HG02884 (cell line): ENCODE results near the gene BMP7.

Experiments
- ATAC-seq: cut with Tn5 transposase; IDR thresholded peaks from one replicate; pipeline ENCODE4 v1.9.1; 2021; ENCODE audit warnings: mild to moderate bottlenecking, moderate library complexity; ENCODE audit not compliant: unreplicated experiment

Gene BMP7

DNA sequence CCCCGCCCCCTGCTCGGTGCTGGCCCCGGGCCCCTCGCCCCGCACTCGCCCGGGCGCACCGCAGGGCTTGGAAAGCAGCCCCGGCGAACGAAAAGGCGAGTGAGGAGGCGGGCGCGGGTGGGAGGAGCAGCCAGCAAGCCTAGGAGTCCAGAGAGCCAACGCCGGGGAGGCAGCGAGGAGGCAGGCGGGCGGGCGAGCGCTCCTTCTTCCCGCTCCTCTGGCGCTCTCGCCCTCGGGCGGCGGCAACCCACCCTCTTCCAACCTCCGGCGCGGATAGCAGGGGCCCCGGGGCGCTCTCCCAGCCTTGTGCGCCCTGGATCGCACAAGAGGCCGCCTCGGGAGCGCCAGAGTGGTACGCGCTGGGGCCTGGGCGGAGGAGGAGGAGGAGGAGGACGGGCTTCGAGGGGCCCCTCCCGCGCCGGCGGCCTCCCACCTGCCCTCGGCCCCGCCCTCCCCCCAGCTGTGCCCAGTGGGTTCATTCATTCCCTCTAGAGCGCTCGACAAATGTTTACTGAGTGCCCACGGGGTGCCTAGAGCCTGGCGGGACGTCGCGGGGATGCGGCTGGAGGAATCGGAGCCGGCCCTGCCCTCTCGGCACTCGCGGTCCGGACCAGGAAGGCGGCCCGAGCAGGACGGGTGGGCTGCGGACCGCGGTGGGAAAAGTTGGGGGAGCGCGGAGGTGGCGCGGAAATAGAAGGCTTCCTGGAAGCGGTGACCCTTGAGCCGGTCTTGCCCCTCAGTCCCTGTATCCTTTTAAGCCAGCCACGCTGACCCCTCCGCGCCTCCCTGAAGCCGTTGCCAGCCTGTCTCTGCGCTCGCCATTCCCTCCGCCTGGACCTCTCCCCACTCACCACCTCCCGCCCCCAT is at the start of gene BMP7:
Gene BMP7, minus strand, starts transcription at position 351 of the 867 bp plus-strand sequence. CDS start 519 bp downstream, outside the sequence.
- no peak for ATAC-seq

DNA sequence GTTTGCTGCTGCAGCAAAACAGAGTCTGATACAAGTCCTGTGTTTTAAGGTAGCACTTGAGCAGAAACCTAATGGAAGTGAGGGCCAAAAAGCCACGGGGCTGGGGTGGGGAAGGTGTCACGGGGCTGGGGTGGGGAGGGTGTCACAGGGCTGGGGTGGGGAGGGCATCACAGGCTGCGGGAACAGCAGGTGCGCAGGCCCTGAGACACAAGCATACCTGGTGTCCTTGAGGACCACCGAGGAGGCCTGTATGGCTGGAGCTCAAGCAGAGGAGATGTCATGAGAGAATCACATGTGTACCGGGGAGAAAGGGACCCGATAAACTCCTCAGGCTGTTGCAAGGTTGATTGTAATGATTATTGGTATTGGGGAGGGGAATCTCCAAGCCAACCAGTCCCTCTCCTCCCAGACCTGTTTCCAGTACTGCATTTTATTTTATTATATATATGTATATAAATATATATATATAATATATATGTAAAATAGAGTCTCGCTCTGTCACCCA is 49.6 kb upstream of the BMP7 start:
- no peak for ATAC-seq

GRCh38 chr20:57315083-57315975 is 48.9 kb upstream of the BMP7 start:
- no peak for ATAC-seq

- no peak for ATAC-seq
Measured at GRCh38 chr20:57313951-57314350, 47.5 kb upstream of the BMP7 start.

GRCh38 chr20:57313230-57313629 is 46.8 kb upstream of the BMP7 start:
- no peak for ATAC-seq

DNA sequence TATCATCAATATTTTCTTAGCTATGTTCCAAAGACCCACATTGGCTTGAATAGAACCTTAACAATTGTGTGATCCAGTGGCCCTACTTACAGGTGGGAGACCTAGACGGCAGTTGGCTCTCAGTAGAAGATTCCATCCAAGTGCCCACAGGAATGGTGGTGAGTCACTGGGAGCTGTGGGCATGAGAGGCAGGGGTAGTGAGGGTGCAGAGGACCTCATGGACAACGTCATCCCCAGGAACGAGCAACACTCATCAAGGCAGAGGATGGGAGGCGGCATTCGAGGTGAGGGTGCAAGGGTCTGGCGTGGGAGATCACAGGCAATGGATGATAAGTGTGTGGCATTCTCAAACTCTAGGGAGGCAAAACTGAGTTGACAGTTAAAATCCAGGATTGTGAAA is 45.7 kb upstream of the BMP7 start:
- no peak for ATAC-seq

- ATAC-seq, result no peak
Measured at GRCh38 chr20:57310821-57311514, 44.5 kb upstream of the BMP7 start.

GRCh38 chr20:57309544-57310115 is 43.2 kb upstream of the BMP7 start:
- no peak for ATAC-seq

- ATAC-seq, result no peak
Measured at GRCh38 chr20:57308451-57309271, 42.2 kb upstream of the BMP7 start.

DNA sequence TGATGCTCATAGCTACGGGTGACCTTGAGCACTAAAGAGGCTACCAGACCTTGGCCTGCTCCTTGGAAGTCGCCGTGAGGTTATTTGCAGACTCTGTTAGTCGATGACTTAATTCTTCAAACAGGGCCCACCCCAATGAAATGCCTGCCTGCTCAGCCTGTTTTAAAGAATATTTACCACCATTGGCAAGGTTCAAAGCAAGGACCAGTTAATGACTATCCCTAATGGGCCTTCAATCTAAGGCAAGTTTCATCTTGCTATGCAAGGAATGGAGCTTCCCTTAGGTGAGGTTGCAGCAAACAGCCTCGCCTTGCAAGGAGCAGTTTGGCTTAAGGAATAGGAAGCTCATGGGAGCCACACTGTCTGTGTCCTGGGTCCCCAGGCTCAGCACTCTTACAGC is 40.3 kb upstream of the BMP7 start:
- no peak for ATAC-seq

DNA sequence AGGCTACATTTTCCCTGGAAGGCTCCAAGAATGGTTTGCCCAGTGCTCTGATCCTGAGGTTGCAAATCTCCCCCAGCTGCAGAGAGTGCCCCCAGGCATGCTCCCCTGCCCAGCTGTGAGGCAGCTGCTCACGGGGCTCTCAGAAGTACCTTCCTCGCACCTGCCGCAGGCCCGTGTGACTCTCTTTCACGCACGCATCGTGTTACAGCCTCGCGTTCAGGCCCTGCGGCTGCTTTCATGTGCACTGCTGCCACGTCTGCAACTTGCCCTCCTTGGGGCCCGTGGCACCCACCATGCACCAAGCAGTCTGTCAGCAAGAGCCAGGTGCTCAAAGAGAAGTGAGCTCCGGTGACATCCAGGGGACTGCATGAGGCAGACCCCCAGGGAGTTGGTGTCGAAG is 34.6 kb upstream of the BMP7 start:
- ATAC-seq, result no peak

DNA sequence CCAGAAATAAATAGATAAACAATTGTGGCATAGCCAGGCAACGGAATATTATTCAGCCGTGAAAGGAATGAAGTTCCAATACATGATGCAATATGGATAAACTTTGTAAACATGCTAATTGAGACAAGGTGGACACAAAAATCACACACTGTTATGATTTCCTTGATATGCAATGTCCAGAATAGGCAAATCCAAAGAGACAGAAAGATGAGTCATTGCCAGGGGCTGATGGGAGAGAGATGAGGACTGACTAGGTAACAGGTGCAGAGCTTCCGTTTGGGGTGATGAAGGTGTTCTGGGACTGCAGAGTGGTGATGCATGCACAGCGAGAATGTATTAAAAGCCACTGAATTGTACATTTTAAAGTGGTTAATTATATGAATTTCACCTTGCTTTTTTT is 32.0 kb upstream of the BMP7 start:
- no peak for ATAC-seq

- ATAC-seq, result no peak
Measured at GRCh38 chr20:57294550-57294949, 28.1 kb upstream of the BMP7 start.

DNA sequence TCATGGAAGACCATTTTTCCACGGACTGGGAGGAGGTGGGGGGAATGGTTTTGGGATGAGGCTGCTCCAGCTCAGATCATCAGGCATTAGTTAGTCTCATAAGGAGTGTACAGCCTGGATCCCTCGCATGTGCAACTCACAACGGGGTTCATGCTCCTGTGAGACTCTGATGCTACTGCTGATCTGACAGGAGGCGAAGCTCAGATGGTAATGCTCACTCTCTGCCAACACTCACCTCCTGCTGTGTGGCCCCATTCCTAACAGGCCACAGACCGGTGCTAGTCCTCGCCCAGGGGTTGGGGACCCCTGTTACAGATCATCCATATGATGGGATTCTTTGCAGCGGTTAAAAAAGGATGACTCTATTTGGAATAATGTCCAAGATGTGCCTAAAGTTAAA is 27.6 kb upstream of the BMP7 start:
- ATAC-seq, result no peak

- no peak for ATAC-seq
Measured at GRCh38 chr20:57292611-57293010, 26.2 kb upstream of the BMP7 start.

DNA sequence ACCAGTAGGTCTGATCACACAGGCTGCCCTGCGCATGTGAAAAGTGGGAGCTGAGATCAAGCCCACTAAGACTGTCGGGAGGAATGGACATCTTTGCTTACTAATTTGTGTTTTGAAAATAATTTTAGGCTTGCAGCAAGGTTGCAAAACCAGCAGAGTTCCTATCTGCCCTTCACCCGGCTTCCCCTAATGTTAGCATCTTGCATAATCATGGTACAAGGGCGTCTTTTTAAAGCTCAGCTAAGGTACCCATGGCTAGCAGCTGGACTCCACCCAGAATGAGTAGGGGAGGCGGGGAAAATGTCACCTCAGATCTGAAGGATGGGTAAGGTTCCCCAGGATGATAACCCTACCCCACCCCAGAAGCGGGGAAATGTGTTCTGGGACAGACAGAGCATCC is 25.3 kb upstream of the BMP7 start:
- ATAC-seq, result no peak

- no peak for ATAC-seq
Measured at GRCh38 chr20:57291003-57291402, 24.6 kb upstream of the BMP7 start.

DNA sequence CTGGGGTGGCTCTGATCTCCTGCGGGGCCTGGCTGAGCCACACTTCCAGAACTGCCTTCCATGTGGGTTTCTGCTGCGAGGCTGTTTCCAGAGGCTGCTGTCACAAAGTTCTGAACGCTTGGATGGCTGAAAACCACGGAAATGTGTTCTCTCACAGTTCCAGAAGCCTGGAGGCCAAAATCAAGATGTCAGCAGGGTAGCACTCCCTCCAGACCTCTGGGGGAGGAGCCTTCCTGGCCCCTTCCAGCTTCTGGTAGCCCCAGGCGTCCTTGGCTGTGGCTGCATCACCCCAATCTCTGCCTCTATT is 23.7 kb upstream of the BMP7 start:
- ATAC-seq, result no peak

- no peak for ATAC-seq
Measured at GRCh38 chr20:57289391-57290177, 23.1 kb upstream of the BMP7 start.
